ENCODE measurements around the gene FIG4. TPM values are rescaled to one million over a fixed set of nuclear protein-coding genes. Genes with fewer than 3 reads are reported as not detected.

The FIG4 gene
- total RNA-seq, 1 experiment from 2014 or later: 10.9 TPM

- BruUV-seq (replicated peaks): no TSS peak
- intact Hi-C loops (cut with micrococcal nuclease; ENCODE audit: unreplicated experiment): no loop called here
- TF ChIP-seq, protein P1, sequence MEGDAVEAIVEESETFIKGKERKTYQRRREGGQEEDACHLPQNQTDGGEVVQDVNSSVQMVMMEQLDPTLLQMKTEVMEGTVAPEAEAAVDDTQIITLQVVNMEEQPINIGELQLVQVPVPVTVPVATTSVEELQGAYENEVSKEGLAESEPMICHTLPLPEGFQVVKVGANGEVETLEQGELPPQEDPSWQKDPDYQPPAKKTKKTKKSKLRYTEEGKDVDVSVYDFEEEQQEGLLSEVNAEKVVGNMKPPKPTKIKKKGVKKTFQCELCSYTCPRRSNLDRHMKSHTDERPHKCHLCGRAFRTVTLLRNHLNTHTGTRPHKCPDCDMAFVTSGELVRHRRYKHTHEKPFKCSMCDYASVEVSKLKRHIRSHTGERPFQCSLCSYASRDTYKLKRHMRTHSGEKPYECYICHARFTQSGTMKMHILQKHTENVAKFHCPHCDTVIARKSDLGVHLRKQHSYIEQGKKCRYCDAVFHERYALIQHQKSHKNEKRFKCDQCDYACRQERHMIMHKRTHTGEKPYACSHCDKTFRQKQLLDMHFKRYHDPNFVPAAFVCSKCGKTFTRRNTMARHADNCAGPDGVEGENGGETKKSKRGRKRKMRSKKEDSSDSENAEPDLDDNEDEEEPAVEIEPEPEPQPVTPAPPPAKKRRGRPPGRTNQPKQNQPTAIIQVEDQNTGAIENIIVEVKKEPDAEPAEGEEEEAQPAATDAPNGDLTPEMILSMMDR (conservative IDR thresholded peaks at IDR 0.05; ENCODE audit: low read depth, low read length): no peak
- no peak for TF ChIP-seq EZH2 (IDR thresholded peaks at IDR 0.05; ENCODE audit: borderline replicate concordance, low read depth, low read length, poor library complexity, severe bottlenecking)
These were observed 10.1 kb downstream of the FIG4 start for GRCh38 chr6:109701221-109701620.

DNA sequence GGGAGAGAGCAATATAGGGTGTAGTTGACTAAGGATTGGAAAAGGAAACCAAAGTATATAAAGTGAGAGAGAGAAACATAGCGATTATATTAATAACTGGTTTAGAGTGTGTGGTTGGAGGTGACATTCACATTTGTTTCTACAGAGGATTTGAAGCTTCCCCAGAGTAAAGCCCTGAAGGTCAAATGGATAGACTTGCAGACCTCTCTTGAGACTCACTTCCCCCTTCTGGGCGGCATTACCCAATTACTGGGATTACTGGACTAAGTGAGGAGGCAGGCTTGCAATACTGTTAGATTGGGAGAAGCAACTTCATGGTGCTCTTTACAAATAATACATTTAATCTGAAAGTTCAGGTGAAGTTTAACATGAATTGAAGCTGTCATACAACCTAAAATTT is 10.7 kb downstream of the FIG4 start:
- CTCF ChIA-PET: interaction anchor here (1.0 kb wide), 1 partner anchor 338 kb away, joined by 3 read pairs; no protein-coding TSS in a partner anchor
- DNase-seq (ENCODE audit: low spot score): no peak
- Histone ChIP-seq H3K4me1 (ENCODE audit: insufficient read depth, low read length, poor library complexity, severe bottlenecking) (peaks cover 4% of the 10 kb centered on the region), H3K27ac (ENCODE audit: low read depth, low read length, poor library complexity, severe bottlenecking) (no peak overlapping the region), H3K27me3 (replicated peaks; ENCODE audit: insufficient read depth, low read depth, low read length, poor library complexity) (no peaks in the 10 kb centered on the region), H3K4me3 (ENCODE audit: low read depth, low read length, poor library complexity, severe bottlenecking) (no peak overlapping the region), H3K36me3 (ENCODE audit: insufficient read depth, low read length, poor library complexity, severe bottlenecking) (no peaks in the 10 kb centered on the region), H3K9me3 (ENCODE audit: low read depth, low read length, poor library complexity, severe bottlenecking) (no peaks in the 10 kb centered on the region)
- intact Hi-C loops (cut with micrococcal nuclease; ENCODE audit: unreplicated experiment): no loop called here
- TF ChIP-seq EZH2 (IDR thresholded peaks at IDR 0.05; ENCODE audit: borderline replicate concordance, low read depth, low read length, poor library complexity, severe bottlenecking): no peak
- TF ChIP-seq, protein P1 (conservative IDR thresholded peaks at IDR 0.05; ENCODE audit: low read depth, low read length): no peak
- BruUV-seq (replicated peaks): no TSS peak
- POLR2A ChIA-PET (ENCODE audit: low non-redundant PET): no interaction called here

More at GRCh38 chr6:109701221-109701620, 10.1 kb downstream of the FIG4 start:
- Histone ChIP-seq H3K36me3 (ENCODE audit: insufficient read depth, low read length, poor library complexity, severe bottlenecking) (no peaks in the 10 kb centered on the region), H3K27ac (ENCODE audit: low read depth, low read length, poor library complexity, severe bottlenecking) (no peak overlapping the region), H3K9me3 (ENCODE audit: low read depth, low read length, poor library complexity, severe bottlenecking) (no peaks in the 10 kb centered on the region), H3K4me1 (ENCODE audit: insufficient read depth, low read length, poor library complexity, severe bottlenecking) (peaks cover 4% of the 10 kb centered on the region), H3K27me3 (replicated peaks; ENCODE audit: insufficient read depth, low read depth, low read length, poor library complexity) (no peaks in the 10 kb centered on the region), H3K4me3 (ENCODE audit: low read depth, low read length, poor library complexity, severe bottlenecking) (no peak overlapping the region)
- no peak for DNase-seq (ENCODE audit: low spot score)
- CTCF ChIA-PET: interaction anchor here (1.0 kb wide), 1 partner anchor 338 kb away, joined by 3 read pairs; no protein-coding TSS in a partner anchor
- POLR2A ChIA-PET (ENCODE audit: low non-redundant PET): no interaction called here

DNA sequence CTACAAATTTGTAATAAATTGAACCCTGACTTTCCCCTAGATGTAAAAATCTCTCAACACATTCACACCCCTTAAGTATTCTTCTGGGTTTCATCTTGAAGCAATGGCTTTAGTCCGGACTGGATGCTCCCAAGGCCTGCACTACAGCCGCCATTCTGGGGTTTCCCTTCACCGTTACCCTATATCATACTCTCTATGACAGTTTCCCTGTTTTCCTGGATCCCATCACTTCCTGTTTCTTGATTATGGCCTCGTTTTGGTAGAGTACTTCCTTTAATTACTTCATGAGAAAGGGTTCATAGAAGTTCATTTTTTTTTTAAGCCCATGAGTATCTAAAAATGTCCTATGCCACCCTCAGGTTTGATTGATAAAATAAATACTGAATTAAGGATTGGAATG is 11.7 kb downstream of the FIG4 start:
- H3K9me3 ChIP-seq (ENCODE audit: low read depth, low read length, poor library complexity, severe bottlenecking): no peaks in the 10 kb centered on the region
- H3K4me3 ChIP-seq (ENCODE audit: low read depth, low read length, poor library complexity, severe bottlenecking): no peak overlapping the region
- intact Hi-C loops (cut with micrococcal nuclease; ENCODE audit: unreplicated experiment): no loop called here
- no peak overlapping the region for H3K27ac ChIP-seq (ENCODE audit: low read depth, low read length, poor library complexity, severe bottlenecking)
- TF ChIP-seq EZH2 (IDR thresholded peaks at IDR 0.05; ENCODE audit: borderline replicate concordance, low read depth, low read length, poor library complexity, severe bottlenecking): no peak
- TF ChIP-seq, protein P1 (conservative IDR thresholded peaks at IDR 0.05; ENCODE audit: low read depth, low read length): no peak
- CTCF ChIA-PET: interaction anchor here (0.6 to 3.7 kb wide), 2 partner anchors 337 to 377 kb away, joined by 3 to 61 read pairs; no protein-coding TSS in a partner anchor
- POLR2A ChIA-PET (ENCODE audit: low non-redundant PET): no interaction called here
- BruUV-seq (replicated peaks): no TSS peak
- H3K36me3 ChIP-seq (ENCODE audit: insufficient read depth, low read length, poor library complexity, severe bottlenecking): no peaks in the 10 kb centered on the region
- peaks cover 4% of the 10 kb centered on the region for H3K4me1 ChIP-seq (ENCODE audit: insufficient read depth, low read length, poor library complexity, severe bottlenecking)
- no peaks in the 10 kb centered on the region for H3K27me3 ChIP-seq (replicated peaks; ENCODE audit: insufficient read depth, low read depth, low read length, poor library complexity)
- DNase-seq (ENCODE audit: low spot score): no peak

Data from A673 (cell line).